ENCODE measurements around the gene SLIT3.

Gene SLIT3

GRCh38 chr5:169242175-169242848 is 58.6 kb downstream of the SLIT3 start:
- DNase-seq, result no peak
- TF ChIP-seq CTCF (IDR thresholded peaks at IDR 0.05; ENCODE audit: low read depth, low read length), result no peak

GRCh38 chr5:169229342-169229892 is 71.5 kb downstream of the SLIT3 start:
- H3K9me3 ChIP-seq, result no peaks in the 10 kb centered on the region
- TF ChIP-seq CTCF (IDR thresholded peaks at IDR 0.05; ENCODE audit: low read depth, low read length), result no peak
- no peak for DNase-seq
- no peaks in the 10 kb centered on the region; the same call in 1 of the 2 replicates for H3K36me3 ChIP-seq
- peaks cover 10% of the 10 kb centered on the region for H3K4me1 ChIP-seq
- H3K27me3 ChIP-seq, result no peaks in the 10 kb centered on the region
- no peak overlapping the region for H3K4me3 ChIP-seq (ENCODE audit: low read depth, low read length)

More at GRCh38 chr5:169242175-169242848, 58.6 kb downstream of the SLIT3 start:
- no peaks in the 10 kb centered on the region for H3K27me3 ChIP-seq
- H3K4me1 ChIP-seq, result no peaks in the 10 kb centered on the region
- peaks cover 8% of the 10 kb centered on the region for H3K36me3 ChIP-seq
- no peaks in the 10 kb centered on the region for H3K9me3 ChIP-seq
- H3K4me3 ChIP-seq (ENCODE audit: low read depth, low read length), result no peak overlapping the region

DNA sequence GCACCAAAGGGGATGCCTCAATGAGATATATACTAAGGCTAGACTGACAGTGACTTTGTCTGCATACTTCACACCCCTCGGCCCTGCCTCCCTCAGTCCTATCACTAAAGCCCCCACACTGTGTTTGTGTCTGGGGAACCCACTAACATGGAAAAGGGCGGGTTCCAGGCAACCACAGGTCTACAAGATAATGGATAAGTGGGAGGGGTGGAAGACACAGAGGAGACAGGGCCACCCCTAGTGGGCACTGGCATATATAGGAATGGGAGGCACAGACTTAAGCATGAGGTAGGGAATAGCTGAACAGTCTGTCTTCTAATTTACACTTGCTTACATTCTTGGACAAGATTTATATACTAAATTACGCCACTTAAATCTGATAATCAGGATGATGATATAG is 74.0 kb downstream of the SLIT3 start:
- Histone ChIP-seq H3K4me3 (ENCODE audit: low read depth, low read length) (no peak overlapping the region), H3K36me3 (no peaks in the 10 kb centered on the region), H3K4me1 (peaks cover 27% of the 10 kb centered on the region), H3K9me3 (no peaks in the 10 kb centered on the region), H3K27me3 (no peaks in the 10 kb centered on the region)
- TF ChIP-seq CTCF (IDR thresholded peaks at IDR 0.05; ENCODE audit: low read depth, low read length), result peak; percentile 44
- DNase-seq, result no peak

DNA sequence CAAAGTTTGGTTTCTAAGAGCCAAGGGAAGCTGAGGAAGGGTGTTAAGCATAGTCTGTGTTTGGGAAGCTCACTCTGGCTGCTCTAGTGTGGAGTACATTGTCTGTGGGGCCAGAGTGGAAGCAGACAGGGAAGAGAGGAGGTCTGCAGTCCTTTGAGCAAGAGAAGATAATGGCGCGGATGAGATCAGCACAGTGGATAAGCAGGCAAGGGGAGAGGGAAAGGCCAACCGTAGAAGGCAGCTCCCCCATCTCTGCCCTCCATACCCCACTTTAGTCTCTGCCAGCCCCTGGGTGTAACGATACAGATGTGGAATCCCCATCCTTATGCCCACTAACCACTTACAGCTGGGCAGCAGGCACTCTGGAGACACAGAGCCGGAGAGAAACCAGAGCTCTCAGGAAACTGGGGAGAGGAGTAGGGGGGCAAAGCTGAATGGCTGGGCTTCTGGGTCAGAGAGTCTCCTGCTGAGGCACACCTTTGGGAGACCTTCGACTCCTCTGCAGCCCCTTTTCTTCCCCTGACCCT is 75.0 kb downstream of the SLIT3 start:
- H3K36me3 ChIP-seq, result no peaks in the 10 kb centered on the region
- H3K4me3 ChIP-seq (ENCODE audit: low read depth, low read length), result no peak overlapping the region
- DNase-seq, result no peak
- peaks cover 32% of the 10 kb centered on the region for H3K4me1 ChIP-seq
- H3K9me3 ChIP-seq, result no peaks in the 10 kb centered on the region
- H3K27me3 ChIP-seq, result no peaks in the 10 kb centered on the region
- TF ChIP-seq CTCF (IDR thresholded peaks at IDR 0.05; ENCODE audit: low read depth, low read length), result no peak

DNA sequence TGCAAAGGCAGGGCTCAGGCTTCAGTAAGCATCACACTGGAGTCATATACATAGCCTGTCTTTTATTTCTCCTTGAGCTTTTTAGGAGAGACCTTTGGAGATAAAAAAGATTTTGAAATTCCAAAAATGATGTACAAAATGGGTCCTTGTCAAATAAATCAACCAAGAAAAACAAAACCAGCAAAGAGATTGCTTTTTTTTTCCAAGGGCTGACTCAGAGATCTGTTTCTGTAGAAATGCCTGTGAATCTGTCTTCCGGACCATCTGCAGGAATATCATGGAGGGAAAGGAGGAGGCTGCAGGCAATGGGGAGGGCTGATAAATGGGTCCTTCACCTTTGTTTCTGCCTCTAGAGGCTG is 77.4 kb downstream of the SLIT3 start:
- Histone ChIP-seq H3K9me3 (no peaks in the 10 kb centered on the region), H3K4me3 (ENCODE audit: low read depth, low read length) (no peak overlapping the region), H3K4me1 (peaks cover 48% of the 10 kb centered on the region), H3K27me3 (no peaks in the 10 kb centered on the region), H3K36me3 (no peaks in the 10 kb centered on the region)
- no peak for TF ChIP-seq CTCF (IDR thresholded peaks at IDR 0.05; ENCODE audit: low read depth, low read length)
- no peak for DNase-seq

GRCh38 chr5:169222934-169223594 is 77.9 kb downstream of the SLIT3 start:
- no peak overlapping the region for H3K4me3 ChIP-seq (ENCODE audit: low read depth, low read length)
- no peaks in the 10 kb centered on the region for H3K27me3 ChIP-seq
- no peaks in the 10 kb centered on the region for H3K36me3 ChIP-seq
- no peak for TF ChIP-seq CTCF (IDR thresholded peaks at IDR 0.05; ENCODE audit: low read depth, low read length)
- DNase-seq, result no peak
- H3K4me1 ChIP-seq, result peaks cover 54% of the 10 kb centered on the region
- H3K9me3 ChIP-seq, result no peaks in the 10 kb centered on the region

Data from BE2C (cell line).